ENCODE measurements around the gene PTP4A1. TPM values are rescaled to one million over a fixed set of nuclear protein-coding genes. Genes with fewer than 3 reads are reported as not detected.

The PTP4A1 gene
- total and polyA plus RNA-seq, 2 of the 4 experiments (the other 2 are of a cell fraction) = 31.2 to 53.1 TPM

DNA sequence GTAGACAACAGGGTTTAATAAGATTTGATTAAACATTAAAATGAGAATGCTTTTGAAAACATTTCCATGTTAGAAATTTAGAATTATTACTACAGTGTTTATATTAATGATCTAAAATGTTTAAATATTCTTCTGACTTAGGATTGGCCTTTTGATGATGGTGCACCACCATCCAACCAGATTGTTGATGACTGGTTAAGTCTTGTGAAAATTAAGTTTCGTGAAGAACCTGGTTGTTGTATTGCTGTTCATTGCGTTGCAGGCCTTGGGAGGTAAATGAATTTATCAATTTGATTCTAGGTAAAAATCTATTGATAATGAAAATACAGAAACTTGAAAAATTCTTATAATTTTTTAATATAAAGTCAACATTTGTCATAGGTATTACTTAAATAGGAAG, 6.5 kb downstream of the PTP4A1 start:
- Histone ChIP-seq H3K36me3 (ENCODE audit: control insufficient read depth, insufficient read depth, low read length) (peaks cover 36% of the 10 kb centered on the region), H3K27ac (ENCODE audit: insufficient read depth, low read length) (no peak overlapping the region), H2BK15ac (ENCODE audit: low read depth, low read length) (no peak overlapping the region), H3K23ac (ENCODE audit: low read depth, low read length) (no peak overlapping the region), H3K9me3 (ENCODE audit: control insufficient read depth, insufficient read depth, low read length) (no peaks in the 10 kb centered on the region), H3K27me3 (ENCODE audit: control insufficient read depth, insufficient read depth, low read length) (no peaks in the 10 kb centered on the region), H3K9ac (ENCODE audit: low read depth, low read length) (no peak overlapping the region), H2BK20ac (ENCODE audit: low read depth, low read length) (no peak overlapping the region), H3K9me1 (ENCODE audit: insufficient read depth, low read length) (no peaks in the 10 kb centered on the region), H3K18ac (ENCODE audit: low read depth, low read length) (no peak overlapping the region), H3K4me2 (ENCODE audit: low read depth, low read length) (no peak overlapping the region), H4K8ac (ENCODE audit: low read depth in 2 of 2, low read length in 2 of 2) (no peak overlapping the region; a peak in 1 of 4 replicates), H3K4me3 (ENCODE audit: insufficient read depth, low read depth, low read length) (no peak overlapping the region), H2AK9ac (replicated peaks; ENCODE audit: low read depth, low read length, poor library complexity) (no peak overlapping the region), H2AFZ (replicated peaks; ENCODE audit: low read length, poor library complexity) (no peak overlapping the region), H2AK5ac (ENCODE audit: low read depth, low read length) (no peak overlapping the region), H3K4me1 (ENCODE audit: control insufficient read depth, insufficient read depth, low read length) (no peaks in the 10 kb centered on the region), H3K79me1 (ENCODE audit: low read depth in 1 of 2, low read length in 2 of 2) (peaks cover 11% of the 10 kb centered on the region in 2 experiments), H4K91ac (ENCODE audit: insufficient read depth, low read depth, low read length) (no peak overlapping the region), H3K56ac (ENCODE audit: extremely low read depth, insufficient read depth, low read length) (no peak overlapping the region), H2BK5ac (ENCODE audit: low read depth, low read length, poor library complexity, severe bottlenecking) (no peak overlapping the region), H4K5ac (ENCODE audit: low read depth, low read length) (no peak overlapping the region), H2BK120ac (ENCODE audit: low read depth, low read length) (no peak overlapping the region), H3K4ac (ENCODE audit: low read depth, low read length) (no peak overlapping the region), H3K14ac (replicated peaks; ENCODE audit: low read depth, low read length) (no peak overlapping the region), H4K20me1 (ENCODE audit: insufficient read depth, low read length) (peaks cover 37% of the 10 kb centered on the region)
- no peak for ATAC-seq (ENCODE audit: low read depth)
- no peak for DNase-seq
- WGBS, 2 experiments (ENCODE audit: extremely low coverage in 2 of 2, insufficient read length in 1 of 2) = no CpG with 5 or more reads among the region's 2 CpGs
- ChIA-PET POLR2A (ENCODE audit: unreplicated experiment) (no interaction called here), CTCF (no interaction called here)
- dilution Hi-C loops (cut with HindIII; ENCODE audit: low sequenced_read_pairs, unreplicated experiment) = no loop called here
- no TSS peak for BruUV-seq (replicated peaks)
- intact Hi-C loops (cut with micrococcal nuclease) = loop anchor here (10.0 kb wide), 1 partner anchor 124 kb away; no protein-coding TSS in a partner anchor
- in situ Hi-C loops (cut with MboI; ENCODE audit: low sequenced_read_pairs) = no loop called here
- TF ChIP-seq MAFK (IDR thresholded peaks at IDR 0.05; ENCODE audit: low read depth, low read length) = no peak
- TF ChIP-seq FOS (IDR thresholded peaks at IDR 0.05; ENCODE audit: low read depth, low read length) = no peak
